NCI-H187 (cell line): ENCODE results near the gene SLC43A1.

Experiments
- DNase-seq, 2 experiments: peaks; one replicate each; lab custom pipeline; 2025; lab: John Stamatoyannopoulos, UW

The SLC43A1 gene

DNA sequence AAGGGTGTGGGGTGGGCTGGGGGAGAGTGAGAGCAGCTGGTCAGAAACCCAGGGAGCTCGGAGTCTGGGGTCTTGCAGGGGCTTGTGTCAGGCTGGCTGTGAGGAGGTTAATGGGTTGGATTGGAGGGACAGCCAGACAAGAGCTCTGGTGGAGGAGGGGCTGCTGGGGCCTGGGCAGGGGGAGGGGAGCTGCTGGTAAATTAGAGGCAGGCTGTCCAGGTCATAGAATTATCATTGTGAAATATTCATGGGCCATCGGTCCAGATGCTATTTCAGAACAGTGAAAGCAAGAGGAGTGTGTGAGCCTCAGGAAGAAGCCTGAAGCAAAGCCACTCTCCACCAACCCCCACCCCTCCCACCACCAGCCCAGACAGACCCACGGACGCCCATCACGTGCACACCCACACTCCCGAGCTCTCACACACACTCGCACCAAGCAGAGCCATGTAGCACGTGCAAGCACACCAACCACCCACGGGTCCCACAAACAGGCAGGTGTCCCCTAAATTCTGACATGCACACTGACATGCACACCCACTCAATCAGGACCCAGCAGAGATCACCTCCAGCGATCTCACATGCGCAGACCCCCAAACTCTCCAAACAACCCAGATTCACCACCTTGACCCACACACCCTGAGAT lies 36.4 kb downstream of the SLC43A1 start:
- no peak for DNase-seq

DNA sequence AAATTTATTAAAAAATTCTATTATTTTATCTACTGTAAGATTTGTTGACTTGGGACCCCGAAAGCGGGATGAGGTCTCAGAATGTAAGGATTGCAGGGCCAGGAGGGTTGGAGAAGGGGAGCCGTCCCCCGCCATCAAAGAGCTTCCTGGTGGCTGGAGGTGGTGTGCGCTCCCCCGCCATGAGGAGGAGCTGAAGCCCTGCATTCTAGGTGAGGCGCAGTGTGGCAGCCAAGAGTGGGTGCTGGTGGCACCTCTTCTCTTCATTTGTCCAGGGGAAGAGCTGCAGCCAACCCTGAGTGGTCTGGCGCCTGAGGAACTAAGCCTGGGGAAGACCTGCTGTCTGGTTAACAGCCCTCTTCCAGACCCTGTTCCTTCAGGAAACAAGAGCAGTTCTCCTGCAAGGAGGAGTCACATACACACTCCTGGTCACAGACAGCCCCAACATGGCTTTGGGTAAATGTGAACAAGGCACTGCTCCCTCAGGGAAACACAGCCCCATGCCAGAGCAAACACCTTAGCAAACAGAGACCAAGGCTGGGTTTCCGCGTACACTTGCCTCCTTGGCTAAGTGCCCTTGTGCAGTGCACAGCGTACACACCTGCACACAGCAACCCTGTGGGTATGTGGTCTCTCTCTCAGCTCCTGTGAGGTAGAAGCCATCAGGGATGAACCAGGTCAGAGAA lies 37.9 kb downstream of the SLC43A1 start:
- DNase-seq, result no peak

DNA sequence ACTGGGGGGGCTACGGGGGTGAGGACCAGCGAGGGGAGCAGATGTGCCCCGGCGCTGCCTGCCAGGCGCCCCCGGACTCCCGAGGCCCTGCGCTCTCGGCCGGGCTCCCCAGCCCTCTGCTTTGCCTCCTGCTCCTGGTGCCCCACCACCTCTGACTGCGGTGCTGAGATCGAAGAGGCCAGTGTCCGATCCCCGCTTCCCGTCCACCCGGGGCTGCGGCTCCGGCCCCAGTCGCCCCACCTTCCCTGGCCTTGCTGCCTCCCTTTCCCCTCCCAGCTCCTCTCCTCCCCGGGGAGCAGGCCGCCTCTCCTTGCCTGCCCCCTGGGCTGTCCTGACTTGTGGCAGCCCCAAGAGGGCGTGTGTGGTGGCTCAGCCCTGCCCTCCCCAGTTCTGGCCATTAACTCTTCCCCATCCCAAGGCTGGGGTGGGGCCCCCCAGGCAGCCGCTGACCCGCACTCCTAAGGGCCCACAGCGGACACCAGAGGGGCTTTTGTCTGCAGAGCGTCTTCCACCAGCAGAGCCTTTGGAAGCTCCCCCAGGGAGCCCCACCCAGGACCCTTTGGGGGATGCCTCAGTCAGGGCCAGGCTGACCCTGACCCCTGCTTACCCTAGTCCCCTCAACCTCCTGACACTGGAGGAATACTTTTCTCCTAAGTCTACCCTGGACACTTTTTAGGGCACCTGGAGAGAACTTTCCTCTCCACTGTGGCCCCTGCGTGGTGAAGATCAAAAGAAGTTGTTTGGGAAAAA lies 38.6 kb downstream of the SLC43A1 start:
- DNase-seq, result no peak

DNA sequence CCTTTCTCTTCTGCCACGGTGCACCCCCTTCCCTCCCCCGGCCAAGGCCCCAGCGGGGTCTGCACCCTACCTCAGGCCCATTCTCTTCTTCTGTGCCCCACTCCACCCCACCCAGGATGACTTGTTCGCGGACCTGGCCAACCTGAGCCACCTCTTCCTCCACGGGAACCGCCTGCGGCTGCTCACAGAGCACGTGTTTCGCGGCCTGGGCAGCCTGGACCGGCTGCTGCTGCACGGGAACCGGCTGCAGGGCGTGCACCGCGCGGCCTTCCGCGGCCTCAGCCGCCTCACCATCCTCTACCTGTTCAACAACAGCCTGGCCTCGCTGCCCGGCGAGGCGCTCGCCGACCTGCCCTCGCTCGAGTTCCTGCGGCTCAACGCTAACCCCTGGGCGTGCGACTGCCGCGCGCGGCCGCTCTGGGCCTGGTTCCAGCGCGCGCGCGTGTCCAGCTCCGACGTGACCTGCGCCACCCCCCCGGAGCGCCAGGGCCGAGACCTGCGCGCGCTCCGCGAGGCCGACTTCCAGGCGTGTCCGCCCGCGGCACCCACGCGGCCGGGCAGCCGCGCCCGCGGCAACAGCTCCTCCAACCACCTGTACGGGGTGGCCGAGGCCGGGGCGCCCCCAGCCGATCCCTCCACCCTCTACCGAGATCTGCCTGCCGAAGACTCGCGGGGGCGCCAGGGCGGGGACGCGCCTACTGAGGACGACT lies 39.3 kb downstream of the SLC43A1 start:
- DNase-seq, result no peak

DNA sequence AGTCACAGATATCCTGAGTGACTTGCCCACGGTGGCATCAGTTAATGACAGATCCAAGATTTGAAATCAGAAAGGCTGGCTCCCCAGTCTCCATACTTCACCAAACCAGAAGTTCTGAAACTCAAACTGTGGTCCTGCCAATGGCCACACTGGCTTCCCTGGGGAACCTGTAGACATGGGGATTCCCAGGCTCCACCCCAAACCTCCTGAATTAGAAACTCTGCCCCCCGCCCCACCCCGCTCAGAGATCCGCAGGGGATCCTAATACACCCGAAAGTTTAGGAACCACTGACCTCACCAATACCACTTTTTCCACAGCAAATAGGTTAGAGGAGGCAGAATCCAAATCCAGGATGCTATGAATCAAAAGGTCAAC lies 39.8 kb downstream of the SLC43A1 start:
- no peak for DNase-seq

DNA sequence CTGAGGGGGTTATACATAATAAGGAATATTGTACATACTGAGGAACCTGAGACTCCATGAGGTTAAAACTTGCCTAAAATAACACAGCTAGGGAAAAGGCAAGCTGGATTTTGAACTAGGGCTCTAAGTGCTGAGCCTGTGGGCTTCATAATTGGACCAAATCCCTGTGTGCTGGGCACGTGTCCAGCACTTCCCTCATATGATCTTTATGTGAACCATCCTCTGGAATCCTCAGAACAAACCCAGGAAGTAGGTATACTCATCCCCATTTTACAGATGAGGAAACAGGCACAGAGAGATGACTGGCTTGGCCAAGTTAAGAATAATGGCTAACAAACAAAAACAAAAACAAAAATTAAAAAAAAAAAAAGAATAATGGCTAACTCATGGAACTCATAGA lies 40.3 kb downstream of the SLC43A1 start:
- DNase-seq, result no peak

DNA sequence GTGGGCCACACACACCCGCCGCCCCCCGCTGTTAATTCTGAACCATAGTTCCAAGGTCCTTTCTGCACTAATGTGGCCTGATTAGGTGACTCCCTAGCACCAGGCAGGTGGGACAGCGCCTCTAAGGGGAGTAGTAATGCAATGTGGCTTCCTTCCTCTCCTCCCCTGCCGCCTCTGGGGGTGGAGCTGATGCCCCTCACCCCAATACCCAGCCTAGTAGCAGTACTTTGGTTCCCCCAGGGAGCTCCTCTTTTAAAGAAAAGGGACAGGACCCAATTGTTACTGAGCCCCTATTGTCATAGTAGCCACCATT lies 40.7 kb downstream of the SLC43A1 start:
- no peak for DNase-seq

DNA sequence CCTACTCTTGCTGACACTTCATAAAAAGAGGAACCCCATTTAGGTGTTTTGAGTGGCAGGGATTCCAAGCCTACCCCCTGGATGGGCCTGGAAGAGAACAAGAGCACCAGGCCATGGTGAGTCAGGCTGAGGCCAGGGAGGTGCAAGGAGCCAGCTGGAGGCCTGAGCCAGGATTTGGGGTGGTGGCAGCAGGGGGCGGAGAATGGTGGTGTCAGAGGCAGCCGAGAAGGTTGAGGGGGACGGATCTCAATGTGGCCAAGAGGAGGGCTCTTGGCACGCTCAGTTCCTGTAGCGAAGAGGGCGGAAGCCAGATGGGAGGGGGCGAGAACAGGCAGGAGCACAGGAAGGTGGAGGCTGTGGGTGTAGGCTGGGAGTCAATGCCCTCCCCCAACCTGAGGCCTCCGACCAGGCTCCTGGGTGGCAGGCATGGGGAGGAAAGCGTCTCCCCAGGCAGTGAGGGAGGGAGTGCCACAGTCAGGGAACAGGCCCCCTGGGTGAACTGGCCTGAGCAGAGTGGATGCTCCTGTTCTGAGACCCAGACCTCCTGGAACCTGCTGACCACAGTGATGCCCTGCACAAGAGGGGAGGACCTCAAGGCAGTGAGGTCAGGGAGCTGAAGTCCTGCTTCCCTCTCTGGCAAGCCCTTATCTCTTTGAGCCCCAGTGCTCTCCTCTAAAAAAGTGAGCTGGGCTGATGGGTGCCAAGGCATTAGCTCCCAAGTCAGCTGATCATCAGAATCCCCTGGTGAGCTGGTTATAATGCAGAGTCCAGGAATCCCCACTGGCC lies 41.3 kb downstream of the SLC43A1 start:
- DNase-seq, result no peak

DNA sequence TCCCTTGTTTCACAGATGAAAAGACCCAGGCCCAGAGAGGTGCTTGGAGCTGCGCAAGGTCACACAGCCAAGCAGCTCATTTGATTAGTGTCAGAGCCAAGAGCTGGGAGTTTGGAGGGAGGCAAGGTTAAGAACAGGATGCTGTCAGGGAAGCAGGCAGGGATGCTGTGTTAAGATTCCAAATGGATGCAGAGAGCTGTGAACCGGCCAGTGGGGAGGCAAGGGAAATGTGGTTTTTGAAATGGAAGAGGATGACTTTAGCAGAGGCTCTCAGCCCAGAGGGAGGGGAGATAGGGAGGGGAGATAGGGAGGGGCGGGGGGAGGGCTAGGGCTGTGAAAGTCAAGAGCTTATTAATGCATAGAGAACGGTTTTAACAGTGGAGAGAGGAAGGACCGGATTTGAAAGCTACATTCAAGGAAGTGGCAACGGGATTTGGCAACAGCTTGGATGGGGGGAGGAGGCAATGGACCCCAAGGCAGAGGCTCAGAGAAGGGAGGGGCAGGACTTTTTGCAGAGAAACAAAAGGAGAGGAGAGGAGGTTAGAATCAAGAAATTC lies 42.1 kb downstream of the SLC43A1 start:
- no peak for DNase-seq

DNA sequence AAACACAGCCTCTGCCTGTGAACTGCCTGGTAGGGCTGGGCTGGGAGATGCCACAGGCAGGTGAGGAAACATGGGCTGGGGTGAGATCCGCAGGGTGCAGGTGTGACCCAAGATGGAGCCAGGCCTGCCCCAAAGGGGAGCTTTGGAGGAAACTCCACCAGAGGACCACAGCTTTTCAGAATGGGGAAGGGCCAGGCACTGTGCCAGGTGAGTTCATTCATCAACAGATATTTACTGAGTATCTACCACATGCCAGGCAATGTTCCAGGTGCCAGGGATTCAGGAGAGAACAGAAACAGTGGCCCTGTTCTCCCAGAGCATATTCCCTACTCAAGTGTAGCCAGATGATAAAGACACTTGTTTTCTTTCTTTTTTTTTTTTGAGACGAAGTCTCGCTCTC lies 44.0 kb downstream of the SLC43A1 start:
- no peak for DNase-seq

DNA sequence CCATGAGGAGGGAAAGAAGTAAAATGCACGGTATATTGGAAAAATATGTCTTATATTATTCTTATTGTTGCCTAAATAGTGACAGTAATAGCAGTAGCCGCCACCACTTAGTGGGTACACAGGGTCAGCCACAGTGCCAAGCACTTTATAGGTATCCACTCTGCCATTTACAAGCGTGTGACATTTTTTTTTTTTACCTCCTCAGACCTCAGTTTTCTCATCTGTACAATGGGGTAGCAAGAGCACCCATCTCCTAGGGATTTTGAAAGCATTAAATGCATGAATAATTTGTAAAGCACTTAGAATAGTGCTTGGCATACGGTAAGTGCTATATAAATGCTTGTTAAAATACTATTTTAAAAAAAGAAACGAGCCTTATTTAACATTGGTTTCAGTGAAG lies 46.2 kb downstream of the SLC43A1 start:
- DNase-seq, result no peak

DNA sequence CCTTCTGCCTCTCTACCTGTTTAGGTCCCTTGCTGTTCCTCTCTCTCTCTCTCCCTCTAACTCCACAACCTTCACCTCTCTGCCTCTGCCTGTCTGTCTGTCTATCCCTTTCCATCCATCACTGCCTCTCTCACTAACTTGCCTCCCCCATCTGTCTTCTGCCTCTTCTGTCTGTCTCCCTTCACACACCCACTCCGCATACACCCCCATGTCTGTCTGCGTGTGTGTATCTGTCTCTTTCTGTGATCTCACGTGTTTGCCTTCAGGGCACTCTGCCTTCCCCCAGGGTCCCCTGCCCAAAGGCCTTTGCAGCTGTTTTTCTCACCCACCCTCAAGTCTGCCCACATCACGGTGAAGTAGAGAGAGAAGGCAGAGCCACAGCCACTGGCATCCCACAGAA lies 47.2 kb downstream of the SLC43A1 start:
- no peak for DNase-seq

DNA sequence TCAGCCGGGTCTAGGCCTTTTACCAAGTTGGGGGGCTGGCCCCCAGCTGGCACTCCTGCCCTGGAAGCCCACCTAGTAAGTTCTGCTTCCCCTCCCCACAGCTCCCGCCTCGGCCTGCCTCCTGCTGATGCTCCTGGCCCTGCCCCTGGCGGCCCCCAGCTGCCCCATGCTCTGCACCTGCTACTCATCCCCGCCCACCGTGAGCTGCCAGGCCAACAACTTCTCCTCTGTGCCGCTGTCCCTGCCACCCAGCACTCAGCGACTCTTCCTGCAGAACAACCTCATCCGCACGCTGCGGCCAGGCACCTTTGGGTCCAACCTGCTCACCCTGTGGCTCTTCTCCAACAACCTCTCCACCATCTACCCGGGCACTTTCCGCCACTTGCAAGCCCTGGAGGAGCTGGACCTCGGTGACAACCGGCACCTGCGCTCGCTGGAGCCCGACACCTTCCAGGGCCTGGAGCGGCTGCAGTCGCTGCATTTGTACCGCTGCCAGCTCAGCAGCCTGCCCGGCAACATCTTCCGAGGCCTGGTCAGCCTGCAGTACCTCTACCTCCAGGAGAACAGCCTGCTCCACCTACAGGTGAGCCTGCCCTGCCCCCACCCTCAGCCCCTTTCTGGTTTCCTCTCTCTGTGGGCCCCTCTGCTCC lies 47.9 kb downstream of the SLC43A1 start:
- no peak for DNase-seq

DNA sequence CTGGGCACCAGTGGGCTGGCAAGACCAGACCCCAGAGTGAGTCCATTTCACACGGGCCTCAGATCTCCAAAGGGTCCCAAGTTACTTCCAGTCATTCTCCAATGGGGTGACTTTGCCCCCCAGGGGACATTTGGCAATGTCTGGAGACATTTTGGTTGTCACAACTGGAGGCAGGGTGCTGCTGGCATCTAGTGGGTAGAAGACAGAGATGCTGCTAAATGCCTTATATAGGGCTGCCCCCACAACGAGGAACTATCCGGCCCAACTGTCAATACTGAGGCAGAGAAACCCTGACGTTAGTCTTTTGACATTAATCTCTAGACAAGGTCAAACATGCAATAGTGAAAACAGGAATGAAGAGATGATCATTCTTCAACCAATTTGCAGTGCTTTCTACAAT lies 48.8 kb downstream of the SLC43A1 start:
- DNase-seq, result no peak

DNA sequence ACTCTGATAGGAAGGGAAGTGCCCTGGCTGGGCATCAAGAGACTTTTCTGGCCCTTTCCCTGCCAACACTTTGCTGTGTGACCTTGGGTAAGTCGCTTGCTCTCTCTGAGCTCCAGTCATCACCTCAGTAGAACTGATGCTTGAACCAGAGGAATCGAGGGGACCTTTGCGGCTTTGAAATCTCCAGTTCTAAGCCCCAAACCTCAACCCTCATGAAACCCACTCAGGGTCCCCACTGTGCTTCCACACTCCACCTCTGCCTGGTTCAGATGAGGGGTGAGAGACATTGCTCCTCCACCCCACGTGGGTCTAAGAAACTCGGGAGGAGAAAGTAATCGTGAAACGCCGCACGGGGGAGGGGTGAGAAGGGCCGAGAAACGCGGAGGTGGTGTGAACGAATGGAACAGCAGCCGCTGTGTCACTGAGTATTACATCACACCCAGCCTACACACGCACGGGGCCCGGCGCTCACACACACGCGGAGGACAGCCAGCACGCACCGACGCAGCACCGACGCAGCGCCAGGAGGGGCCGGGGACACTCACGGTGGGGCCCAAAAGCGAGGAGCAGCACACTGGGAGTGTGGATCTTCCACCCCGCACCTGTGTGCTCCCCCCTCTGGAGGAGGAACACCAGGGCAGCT lies 50.8 kb downstream of the SLC43A1 start:
- no peak for DNase-seq

DNA sequence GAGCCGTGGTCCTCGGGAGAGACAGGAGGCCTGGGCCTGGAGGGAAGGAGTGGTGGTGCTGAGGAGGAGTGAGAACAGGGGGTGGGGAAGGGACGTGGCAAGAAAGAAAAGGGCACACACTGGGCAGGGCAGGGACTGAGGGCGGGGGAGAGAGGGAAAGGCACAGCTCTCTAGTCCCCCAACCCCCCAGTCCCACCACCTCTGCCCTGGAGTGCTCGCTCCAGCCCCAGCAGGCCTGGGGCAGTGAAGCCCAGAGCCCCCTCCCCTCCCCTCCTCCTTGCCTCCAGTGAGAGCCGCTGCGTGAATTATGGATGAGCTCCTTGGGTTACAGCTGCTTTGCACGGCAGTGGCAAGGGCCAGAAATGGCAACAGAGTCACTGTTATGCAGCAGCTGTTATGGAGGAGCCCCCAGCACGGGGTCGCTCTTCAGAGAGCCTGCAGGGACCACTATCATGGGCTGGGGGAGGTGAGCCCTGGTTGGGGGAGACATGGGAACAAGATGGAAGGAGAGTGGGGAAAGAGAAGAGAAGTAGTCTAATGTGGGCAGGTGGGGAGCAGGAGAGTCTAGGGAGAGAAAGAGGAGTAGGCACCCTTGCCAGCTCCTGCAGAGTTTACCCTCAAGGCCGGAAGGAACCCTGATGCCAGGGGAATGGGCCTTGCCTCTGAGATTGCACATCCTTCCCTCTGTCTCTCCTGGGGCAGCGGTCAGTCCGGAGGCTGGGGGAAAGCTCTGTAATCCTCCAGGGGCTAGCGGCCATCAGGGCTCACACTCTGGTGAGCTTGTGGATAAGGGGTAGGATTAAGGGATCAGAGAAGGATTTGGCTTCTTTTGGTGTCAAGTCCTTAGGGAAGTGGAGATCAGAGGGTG lies 51.6 kb downstream of the SLC43A1 start:
- DNase-seq, result no peak

DNA sequence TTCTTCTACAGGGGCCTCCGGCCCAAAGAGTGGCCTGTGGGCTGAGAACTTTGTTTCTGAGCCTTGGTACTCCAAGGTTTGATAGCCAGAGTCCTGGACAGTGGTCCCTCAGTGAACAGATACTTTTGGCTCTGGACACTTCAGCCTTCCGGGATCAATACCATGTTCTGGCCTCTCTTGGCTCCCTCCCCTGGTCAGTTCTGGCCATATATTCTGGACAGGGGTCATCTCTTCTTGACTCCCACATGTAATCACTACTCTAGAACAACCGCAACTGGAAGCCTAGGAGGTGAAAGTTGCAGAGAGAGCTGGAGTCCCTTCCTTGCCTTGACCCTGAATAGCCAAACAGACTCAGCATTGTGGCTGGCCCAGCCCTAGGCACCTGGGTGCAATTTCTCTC lies 52.9 kb downstream of the SLC43A1 start:
- DNase-seq, result no peak

DNA sequence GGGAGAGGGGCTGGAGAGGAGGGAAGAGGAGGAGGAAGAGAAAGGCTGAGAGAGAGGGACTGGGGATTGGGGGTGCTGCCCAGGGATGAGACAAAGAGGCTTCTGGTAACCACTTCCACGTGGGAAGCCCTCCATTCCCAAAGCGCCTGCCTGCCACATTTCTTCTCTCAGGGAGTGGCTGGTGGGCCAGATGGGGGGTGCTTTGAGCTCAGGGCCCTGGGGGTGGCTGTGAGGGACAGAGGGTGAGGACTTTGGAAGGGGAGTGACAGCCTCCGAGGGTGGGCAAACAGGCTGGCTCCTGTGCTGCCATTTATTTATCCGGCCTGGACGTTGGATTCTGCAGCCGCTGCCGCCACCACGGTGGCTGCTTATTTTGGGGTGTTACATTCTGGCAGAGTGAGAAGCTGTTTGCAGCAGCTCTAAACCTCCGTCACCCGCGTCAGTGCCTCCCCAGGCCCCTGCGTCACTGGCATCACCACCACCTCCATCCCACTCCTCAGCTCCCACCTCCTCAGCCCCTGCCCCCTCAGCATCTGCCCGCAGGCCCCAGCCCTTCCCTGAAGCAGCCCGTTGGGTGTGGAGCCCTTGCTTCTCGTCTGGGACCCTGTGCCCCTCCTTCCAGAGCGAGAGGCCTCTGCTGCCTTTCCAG lies 53.5 kb downstream of the SLC43A1 start:
- no peak for DNase-seq
